GM23338 (cell line): ENCODE measurements around the gene PDIK1L.

Experiments
- CREB1 ChIP-seq: fragments of 250-450 bp; sonication (Bioruptor Pico); IDR thresholded peaks from 2 replicates; pipeline ENCODE4 v1.5.0; 2020; ENCODE audit warnings: low read depth, mild to moderate bottlenecking, moderate library complexity
- CTCF ChIP-seq, 2 experiments: fragments of 200-600 bp in 1 of 2; sonication (generic) in 1 of 2; conservative IDR thresholded peaks; 2 replicates each; pipeline versions ENCODE4 v1.5.1 to v1.6.1; 2016 to 2017; ENCODE audit warnings: antibody characterized with exemption in 2 of 2, low read depth in 2 of 2, mild to moderate bottlenecking in 2 of 2, moderate library complexity in 1 of 2
- ETS1 ChIP-seq: IDR thresholded peaks from 2 replicates; pipeline ENCODE4 v1.6.1; 2016; ENCODE audit warnings: antibody characterized with exemption
- EZH2 ChIP-seq: fragments of 200-600 bp; sonication (generic); IDR thresholded peaks from one replicate; pipeline ENCODE4 v1.8.0; 2017; ENCODE audit warnings: antibody characterized with exemption, mild to moderate bottlenecking, low read depth; ENCODE audit not compliant: unreplicated experiment
- EZH2phosphoT487 ChIP-seq: fragments of 200-600 bp; sonication (generic); IDR thresholded peaks from one replicate; pipeline ENCODE4 v1.8.1; 2018; ENCODE audit warnings: antibody characterized with exemption; ENCODE audit not compliant: unreplicated experiment
- JUNB ChIP-seq: IDR thresholded peaks from one replicate; pipeline ENCODE4 v1.6.1; 2016; ENCODE audit warnings: antibody characterized with exemption; ENCODE audit not compliant: unreplicated experiment
- NANOG ChIP-seq: IDR thresholded peaks from 2 replicates; pipeline ENCODE4 v1.6.1; 2016; ENCODE audit warnings: antibody characterized with exemption, borderline replicate concordance
- POLR2AphosphoS5 ChIP-seq: IDR thresholded peaks from 2 replicates; pipeline ENCODE4 v1.6.1; 2016; ENCODE audit warnings: antibody characterized with exemption, low read depth
- REST ChIP-seq: IDR thresholded peaks from one replicate; pipeline ENCODE4 v1.6.1; 2018; ENCODE audit warnings: antibody characterized with exemption; ENCODE audit not compliant: unreplicated experiment
- STAT1 ChIP-seq: IDR thresholded peaks from one replicate; pipeline ENCODE4 v1.6.1; 2016; ENCODE audit warnings: antibody characterized with exemption; ENCODE audit not compliant: unreplicated experiment
- ZNF331 ChIP-seq: fragments of 250-450 bp; sonication (Bioruptor Pico); IDR thresholded peaks from 2 replicates; pipeline ENCODE4 v1.5.0; 2020; ENCODE audit warnings: low read depth, mild to moderate bottlenecking, moderate library complexity

DNA sequence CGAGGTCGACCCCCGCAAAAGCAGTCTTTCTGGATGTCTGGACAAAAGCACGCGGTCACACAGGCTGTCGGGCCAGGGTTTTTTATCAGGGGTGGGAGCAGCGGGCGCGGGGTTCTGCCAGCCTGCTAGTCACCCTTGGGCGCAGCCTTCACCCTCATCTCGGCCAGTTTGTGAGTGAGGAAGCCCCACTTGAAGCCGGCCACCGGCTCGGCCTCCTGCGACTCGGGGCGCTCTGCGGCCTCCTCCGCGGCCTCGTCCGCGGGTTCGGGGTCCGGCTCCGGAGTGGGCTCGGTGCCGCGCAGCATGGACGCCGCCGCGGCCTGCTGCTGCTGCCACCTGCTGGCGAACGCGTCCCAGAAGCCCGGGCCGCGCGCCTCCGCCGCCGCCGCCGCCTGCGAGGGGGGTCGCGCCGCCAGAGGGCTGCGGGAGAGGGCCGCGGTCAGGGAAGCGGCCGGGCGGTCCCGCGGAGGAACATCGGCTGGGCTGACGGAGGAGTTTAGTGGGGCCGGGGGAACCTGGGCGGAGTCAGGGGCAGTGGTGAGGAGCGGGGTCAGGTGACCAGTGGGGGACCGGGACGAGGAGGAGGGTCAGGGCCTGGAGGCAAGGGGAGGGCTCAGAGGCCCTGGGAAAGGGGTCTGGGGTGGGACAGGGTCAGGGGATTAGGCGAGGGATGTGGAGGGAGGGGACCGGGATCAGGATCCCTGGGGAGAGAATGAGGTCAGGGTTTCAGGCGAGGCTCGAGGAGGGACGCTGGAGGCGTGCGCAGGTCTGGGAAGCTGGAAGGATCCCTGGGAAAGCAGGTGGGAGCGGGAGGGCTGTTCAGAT is 52.6 kb downstream of the PDIK1L start:
- TF ChIP-seq JUNB = no peak
- no peak for TF ChIP-seq REST
- peak; percentile 47 to 67 for TF ChIP-seq CTCF (conservative IDR thresholded peaks at IDR 0.05; ENCODE audit: low read depth in 2 of 2)
- TF ChIP-seq POLR2AphosphoS5 = peak; percentile 51; the same call in 1 of the 2 replicates
- TF ChIP-seq ZNF331 (CRISPR knock-in tag) = no peak
- no peak for TF ChIP-seq EZH2phosphoT487
- TF ChIP-seq EZH2 = no peak
- no peak for TF ChIP-seq CREB1
- no peak for TF ChIP-seq NANOG
- TF ChIP-seq ETS1 = no peak
- TF ChIP-seq STAT1 = no peak
